MM.1S (cell line): Measurements from ENCODE around the gene GZMM.
A peak's percentile ranks its signal among the peaks of the same experiment; 100 is the strongest.

Source experiments
- DNase-seq: peaks from one replicate; pipeline ENCODE4 v3.0.0-alpha.2; 2015
- H2AFZ ChIP-seq: fragments of 300-600 bp; sonication (generic); 2 replicates; pipeline ENCODE4 v1.6.0; 2016; ENCODE audit warnings: antibody characterized with exemption, low read length
- H3F3A ChIP-seq: fragments of 300-600 bp; sonication (generic); 2 replicates; pipeline ENCODE4 v1.6.1; 2016; ENCODE audit warnings: mild to moderate bottlenecking, antibody characterized with exemption, low read length, moderate library complexity, mixed read lengths; ENCODE audit not compliant: insufficient read depth
- H3K27ac ChIP-seq: fragments of 300-600 bp; sonication (generic); 2 replicates; pipeline ENCODE4 v1.5.1; 2016; ENCODE audit warnings: mild to moderate bottlenecking, low read length
- H3K27me3 ChIP-seq: fragments of 300-600 bp; sonication (generic); replicated peaks from 2 replicates; pipeline ENCODE4 v1.6.0; 2016; ENCODE audit warnings: low read length; ENCODE audit not compliant: insufficient read depth
- H3K36me3 ChIP-seq: fragments of 300-600 bp; sonication (generic); replicated peaks from 2 replicates; pipeline ENCODE4 v1.6.1; 2016; ENCODE audit warnings: mild to moderate bottlenecking, low read length, mixed read lengths; ENCODE audit not compliant: insufficient read depth
- H3K4me1 ChIP-seq: fragments of 300-600 bp; sonication (generic); 2 replicates; pipeline ENCODE4 v1.6.1; 2016; ENCODE audit warnings: low read length, mixed read lengths
- H3K4me2 ChIP-seq: fragments of 300-600 bp; sonication (generic); 2 replicates; pipeline ENCODE4 v1.6.0; 2016; ENCODE audit warnings: low read depth, low read length
- H3K4me3 ChIP-seq: fragments of 300-600 bp; sonication (generic); 2 replicates; pipeline ENCODE4 v1.5.1; 2016; ENCODE audit warnings: low read length, mixed read lengths
- H3K79me2 ChIP-seq: fragments of 300-600 bp; sonication (generic); 2 replicates; pipeline ENCODE4 v1.6.1; 2016; ENCODE audit warnings: mixed run types, low read length, mixed read lengths
- H3K9ac ChIP-seq: fragments of 300-600 bp; sonication (generic); 2 replicates; pipeline ENCODE4 v1.6.1; 2016; ENCODE audit warnings: low read length, mixed read lengths
- H3K9me2 ChIP-seq: fragments of 300-600 bp; sonication (generic); replicated peaks from 2 replicates; pipeline ENCODE4 v1.6.1; 2016; ENCODE audit warnings: mild to moderate bottlenecking, low read length, mixed read lengths; ENCODE audit not compliant: insufficient read depth
- H3K9me3 ChIP-seq: fragments of 300-600 bp; sonication (generic); replicated peaks from 2 replicates; pipeline ENCODE4 v1.6.1; 2016; ENCODE audit warnings: mild to moderate bottlenecking, low read length, mixed read lengths; ENCODE audit not compliant: insufficient read depth
- H4K20me1 ChIP-seq: fragments of 300-600 bp; sonication (generic); 2 replicates; pipeline ENCODE4 v1.6.1; 2016; ENCODE audit warnings: mild to moderate bottlenecking, low read length, moderate library complexity, mixed read lengths; ENCODE audit not compliant: insufficient read depth
- CTCF ChIP-seq: fragments of 300-600 bp; sonication (generic); IDR thresholded peaks from 2 replicates; pipeline ENCODE4 v1.5.1; 2016; ENCODE audit warnings: antibody characterized with exemption, low read length, mixed read lengths
- EZH2 ChIP-seq: fragments of 300-600 bp; sonication (generic); optimal IDR thresholded peaks from 2 replicates; pipeline ENCODE3; 2017; ENCODE audit warnings: low read depth, mild to moderate bottlenecking, antibody characterized with exemption, low read length, mixed read lengths
- EZH2phosphoT487 ChIP-seq: fragments of 300-600 bp; sonication (generic); IDR thresholded peaks from 2 replicates; pipeline ENCODE4 v1.6.1; 2018; ENCODE audit warnings: antibody characterized with exemption, low read length

Gene GZMM

GRCh38 chr19:532561-533363 lies 11.1 kb upstream of the GZMM start:
- H3K4me3 ChIP-seq, result peak overlapping the region; percentile 86
- no peaks in the 10 kb centered on the region for H3K36me3 ChIP-seq
- H3K9ac ChIP-seq, result peak overlapping the region; percentile 66; the same call in 1 of the 2 replicates
- DNase-seq, result peak; percentile 64
- peak overlapping the region; percentile 96 for H3K4me2 ChIP-seq
- peaks cover 7% of the 10 kb centered on the region for H3K4me1 ChIP-seq
- H3K27me3 ChIP-seq, result peaks cover 16% of the 10 kb centered on the region
- H2AFZ ChIP-seq, result peak overlapping the region; percentile 4; the same call in 1 of the 2 replicates
- peak overlapping the region; percentile 10; the same call in 1 of the 2 replicates for H3K27ac ChIP-seq
- H4K20me1 ChIP-seq, result no peaks in the 10 kb centered on the region
- peaks cover 35% of the 10 kb centered on the region for H3K79me2 ChIP-seq
- no peaks in the 10 kb centered on the region for H3K9me2 ChIP-seq
- H3K9me3 ChIP-seq, result no peaks in the 10 kb centered on the region
- peak; percentile 67 for TF ChIP-seq CTCF
- no peak for TF ChIP-seq EZH2
- no peak for TF ChIP-seq EZH2phosphoT487
- no peaks in the 10 kb centered on the region for H3F3A ChIP-seq

- TF ChIP-seq EZH2, result no peak
- TF ChIP-seq CTCF, result no peak
- no peak for TF ChIP-seq EZH2phosphoT487
- Histone ChIP-seq H3K9me2 (no peaks in the 10 kb centered on the region), H3K4me3 (peak overlapping the region; percentile 86), H3K27ac (no peak overlapping the region), H3F3A (no peaks in the 10 kb centered on the region), H3K4me1 (peaks cover 7% of the 10 kb centered on the region), H3K79me2 (peaks cover 35% of the 10 kb centered on the region), H3K9me3 (no peaks in the 10 kb centered on the region), H3K4me2 (peak overlapping the region; percentile 96), H4K20me1 (no peaks in the 10 kb centered on the region), H2AFZ (no peak overlapping the region), H3K27me3 (peaks cover 9% of the 10 kb centered on the region), H3K9ac (peak overlapping the region; percentile 66; the same call in 1 of the 2 replicates), H3K36me3 (no peaks in the 10 kb centered on the region)
- DNase-seq, result no peak
Observed at GRCh38 chr19:533364-534058, 10.3 kb upstream of the GZMM start.

- Histone ChIP-seq H3K36me3 (no peaks in the 10 kb centered on the region), H3K9me3 (no peaks in the 10 kb centered on the region), H3F3A (no peaks in the 10 kb centered on the region), H3K27ac (no peak overlapping the region), H3K4me1 (peaks cover 7% of the 10 kb centered on the region), H2AFZ (no peak overlapping the region), H3K9ac (no peak overlapping the region; the same call in 1 of the 2 replicates), H3K4me2 (no peak overlapping the region), H3K79me2 (peaks cover 38% of the 10 kb centered on the region), H3K4me3 (no peak overlapping the region), H4K20me1 (no peaks in the 10 kb centered on the region), H3K27me3 (peaks cover 6% of the 10 kb centered on the region), H3K9me2 (no peaks in the 10 kb centered on the region)
- no peak for DNase-seq
- TF ChIP-seq CTCF (no peak), EZH2 (no peak), EZH2phosphoT487 (no peak)
Observed at GRCh38 chr19:534088-534487, 9.8 kb upstream of the GZMM start.
